SH-SY5Y (cell line): ENCODE results near the gene SLC27A1.

Experiments used
- GATA2 ChIP-seq: IDR thresholded peaks from 2 replicates; pipeline ENCODE4 v1.6.1; 2011; ENCODE audit warnings: mild to moderate bottlenecking, low read depth, low read length
- GATA3 ChIP-seq: IDR thresholded peaks from 2 replicates; pipeline ENCODE4 v1.6.1; 2011; ENCODE audit warnings: low read depth, mild to moderate bottlenecking, low read length, moderate library complexity

GRCh38 chr19:17487284-17488121 is 17.2 kb downstream of the SLC27A1 start:
- TF ChIP-seq GATA2, result no peak
- TF ChIP-seq GATA3, result no peak
